H1 (cell line): ENCODE results near the gene DYNAP. TPM values are rescaled to one million over a fixed set of nuclear protein-coding genes. Genes with fewer than 3 reads are reported as not detected.
A peak's percentile ranks its signal among the peaks of the same experiment; 100 is the strongest.

Source experiments
- CTCF ChIA-PET: fragments of 300-600 bp; sonication (Branson Sonifier 250); formaldehyde crosslinking; loops from one replicate; lab custom pipeline; 2021; ENCODE audit not compliant: partially characterized antibody; lab: Charles Lee
- POLR2A ChIA-PET: fragments of 300-600 bp; sonication (Branson Sonifier 250); formaldehyde crosslinking; loops from one replicate; lab custom pipeline; 2021; ENCODE audit warnings: inconsistent platforms; ENCODE audit not compliant: partially characterized antibody; lab: Charles Lee
- DNase-seq, 2 experiments: peaks; one replicate each; pipeline versions ENCODE4 v3.0.0 to v3.0.0-alpha.2; 2010 to 2022; ENCODE audit warnings: low spot score in 2 of 2, low read depth in 1 of 2, mixed read lengths in 1 of 2
- FAIRE-seq: peaks from 2 replicates; lab custom pipeline; 2011; peaks lifted over from hg19 to GRCh38; lab: Jason Lieb, UNC
- H2AFZ ChIP-seq: 2 replicates; pipeline ENCODE4 v1.8.1; 2012; ENCODE audit warnings: low read length, inconsistent platforms
- H2AK5ac ChIP-seq: 2 replicates; pipeline ENCODE4 v1.6.1; 2013; ENCODE audit warnings: low read depth, low read length
- H2BK120ac ChIP-seq: replicated peaks from 2 replicates; pipeline ENCODE3; 2013; ENCODE audit warnings: low read depth, low read length, inconsistent platforms
- H2BK12ac ChIP-seq: 2 replicates; pipeline ENCODE4 v1.6.1; 2013; ENCODE audit warnings: low read depth, low read length
- H2BK15ac ChIP-seq: 2 replicates; pipeline ENCODE4 v1.6.1; 2013; ENCODE audit warnings: low read length
- H2BK20ac ChIP-seq: 2 replicates; pipeline ENCODE4 v1.6.1; 2013; ENCODE audit warnings: low read length
- H2BK5ac ChIP-seq: 2 replicates; pipeline ENCODE4 v1.6.1; 2013; ENCODE audit warnings: low read depth, low read length
- H3K14ac ChIP-seq: 2 replicates; pipeline ENCODE4 v1.6.1; 2013; ENCODE audit warnings: inconsistent platforms; ENCODE audit not compliant: insufficient read length
- H3K18ac ChIP-seq: 2 replicates; pipeline ENCODE4 v1.6.1; 2013; ENCODE audit warnings: low read length; ENCODE audit errors: extremely low read depth
- H3K23ac ChIP-seq: 2 replicates; pipeline ENCODE4 v1.6.1; 2013; ENCODE audit warnings: inconsistent platforms; ENCODE audit not compliant: insufficient read length
- H3K23me2 ChIP-seq: 2 replicates; pipeline ENCODE4 v1.6.1; 2013; ENCODE audit warnings: low read depth, low read length
- H3K27ac ChIP-seq: 2 replicates; pipeline ENCODE4 v1.6.1; 2011; ENCODE audit warnings: low read depth, low read length, inconsistent platforms
- H3K27me3 ChIP-seq, 4 experiments: replicated peaks in 1 of 4; 1 replicate in 1 of 4; 2 replicates in 3 of 4; pipeline versions ENCODE4 v1.6.1 to v1.8.1; 2011 to 2013; ENCODE audit warnings: low read length in 3 of 4, mild to moderate bottlenecking in 3 of 4, inconsistent platforms in 2 of 4, mixed read lengths in 2 of 4, moderate library complexity in 1 of 4; ENCODE audit not compliant: control insufficient read depth in 3 of 4, insufficient read depth in 3 of 4; ENCODE audit errors: extremely low read depth in 1 of 4
- H3K36me3 ChIP-seq, 4 experiments: 2 replicates each; pipeline versions ENCODE4 v1.6.1 to v1.8.1; 2011 to 2013; ENCODE audit warnings: mild to moderate bottlenecking in 4 of 4, low read length in 3 of 4, moderate library complexity in 2 of 4, control low read depth in 1 of 4, inconsistent platforms in 1 of 4; ENCODE audit not compliant: insufficient read depth in 4 of 4, control insufficient read depth in 2 of 4
- H3K4ac ChIP-seq: replicated peaks from 2 replicates; pipeline ENCODE3; 2013; ENCODE audit warnings: low read length, low read depth, mixed read lengths, inconsistent platforms; ENCODE audit not compliant: insufficient read length
- H3K4me1 ChIP-seq, 4 experiments: replicated peaks in 1 of 4; 1 replicate in 1 of 4; 2 replicates in 3 of 4; pipeline versions ENCODE4 v1.6.1 to v1.8.1; 2011 to 2013; ENCODE audit warnings: low read length in 3 of 4, inconsistent platforms in 2 of 4, mixed read lengths in 1 of 4; ENCODE audit not compliant: insufficient read depth in 4 of 4, control insufficient read depth in 3 of 4
- H3K4me2 ChIP-seq, 2 experiments: 2 replicates each; pipeline versions ENCODE4 v1.6.1 to v1.8.1; 2011 to 2013; ENCODE audit warnings: low read depth in 2 of 2, low read length in 2 of 2, control low read depth in 1 of 2, inconsistent platforms in 1 of 2, mild to moderate bottlenecking in 1 of 2; ENCODE audit not compliant: insufficient read depth in 1 of 2
- H3K4me3 ChIP-seq, 4 experiments: fragments of 200-600, 300-600 bp in 1 of 4; sonication (generic), shearing (Covaris generic), sonication (Bioruptor Twin) in 1 of 4; 2 replicates each; pipeline versions ENCODE4 v1.5.1 to v1.8.1; 2011 to 2016; ENCODE audit warnings: low read length in 4 of 4, low read depth in 3 of 4, control low read depth in 2 of 4, inconsistent platforms in 2 of 4, mild to moderate bottlenecking in 2 of 4, mixed read lengths in 1 of 4, moderate library complexity in 1 of 4; ENCODE audit not compliant: insufficient read depth in 2 of 4; ENCODE audit errors: extremely low read depth in 1 of 4
- H3K56ac ChIP-seq: replicated peaks from 2 replicates; pipeline ENCODE3; 2013; ENCODE audit warnings: low read depth, mild to moderate bottlenecking, mixed read lengths, low read length, inconsistent platforms; ENCODE audit not compliant: insufficient read length
- H3K79me1 ChIP-seq: 2 replicates; pipeline ENCODE4 v1.6.1; 2013; ENCODE audit warnings: low read depth, low read length, control low read depth
- H3K79me2 ChIP-seq, 2 experiments: 2 replicates each; pipeline versions ENCODE4 v1.6.1 to v1.8.1; 2012 to 2013; ENCODE audit warnings: low read length in 2 of 2, mild to moderate bottlenecking in 2 of 2, inconsistent platforms in 1 of 2; ENCODE audit not compliant: insufficient read depth in 2 of 2, control insufficient read depth in 1 of 2
- H3K9ac ChIP-seq, 4 experiments: replicated peaks in 1 of 4; 1 replicate in 1 of 4; 2 replicates in 3 of 4; pipeline versions ENCODE4 v1.6.1 to v1.8.1; 2011 to 2013; ENCODE audit warnings: low read depth in 3 of 4, low read length in 3 of 4, control low read depth in 2 of 4, mild to moderate bottlenecking in 2 of 4, moderate library complexity in 2 of 4, inconsistent platforms in 1 of 4; ENCODE audit errors: extremely low read depth in 1 of 4
- H3K9me3 ChIP-seq, 2 experiments: 2 replicates each; pipeline versions ENCODE4 v1.6.1 to v1.8.1; 2012 to 2013; ENCODE audit warnings: mild to moderate bottlenecking in 2 of 2, moderate library complexity in 2 of 2, control low read depth in 1 of 2, inconsistent platforms in 1 of 2, low read depth in 1 of 2, low read length in 1 of 2, mixed read lengths in 1 of 2; ENCODE audit not compliant: insufficient read depth in 2 of 2
- H4K20me1 ChIP-seq, 2 experiments: replicated peaks in 1 of 2; 2 replicates each; pipeline versions ENCODE3 to v1.8.1; 2011 to 2013; ENCODE audit warnings: inconsistent platforms in 2 of 2, low read length in 2 of 2, mild to moderate bottlenecking in 1 of 2; ENCODE audit not compliant: insufficient read depth in 2 of 2, control insufficient read depth in 1 of 2
- H4K5ac ChIP-seq: 2 replicates; pipeline ENCODE4 v1.6.1; 2013; ENCODE audit warnings: low read length, low read depth, mixed read lengths, inconsistent platforms; ENCODE audit not compliant: insufficient read length
- H4K8ac ChIP-seq: 2 replicates; pipeline ENCODE4 v1.8.0; 2013; ENCODE audit warnings: mild to moderate bottlenecking, moderate library complexity, low read length, inconsistent platforms; ENCODE audit not compliant: insufficient read depth; ENCODE audit errors: extremely low read depth
- H4K91ac ChIP-seq: replicated peaks from 2 replicates; pipeline ENCODE3; 2013; ENCODE audit warnings: low read length, mixed read lengths, inconsistent platforms; ENCODE audit not compliant: insufficient read length
- BRCA1 ChIP-seq: IDR thresholded peaks from 2 replicates; pipeline ENCODE4 v1.6.1; 2012; ENCODE audit warnings: low read depth, low read length, improper control_type of control experiment
- JUN ChIP-seq: IDR thresholded peaks from 2 replicates; pipeline ENCODE4 v1.6.1; 2011; ENCODE audit warnings: low read depth, mild to moderate bottlenecking, improper control_type of control experiment, low read length
- KDM4A ChIP-seq: IDR thresholded peaks from one replicate; pipeline ENCODE4 v1.7.1; 2012; ENCODE audit warnings: low read depth, mild to moderate bottlenecking, moderate library complexity, low read length, inconsistent platforms; ENCODE audit not compliant: severe bottlenecking
- WGBS, 2 experiments: shearing (Covaris generic) in 1 of 2; methylation state at CpG; one replicate each; pipeline versions ENCODE4 v1.1.6 to v1.1.7; 2013 to 2015; ENCODE audit warnings: low lambda C conversion rate in 2 of 2, mixed read lengths in 2 of 2, inconsistent platforms in 1 of 2, low coverage in 1 of 2, missing lambda C conversion rate in 1 of 2; ENCODE audit not compliant: insufficient replicate concordance in 2 of 2, insufficient coverage in 1 of 2, insufficient read length in 1 of 2; ENCODE audit errors: extremely low coverage in 1 of 2, missing lambda C conversion rate in 1 of 2; 5-methylcytosine and 5-hydroxymethylcytosine counted together
- polyA plus RNA-seq, 7 experiments: library from polyadenylated mRNA; depleted of rRNA in 3 of 7; stranded (reverse) in 5 of 7; unstranded in 2 of 7; fragments of >200 nt in 5 of 7; fragments of 200-250 nt in 2 of 7; gene quantifications; 1 replicate in 5 of 7; 2 replicates in 1 of 7; 4 replicates in 1 of 7; pipeline versions ENCODE4 v1.2.1 to v1.2.3, GENCODE V29; 2011 to 2013; ENCODE audit warnings: missing spikeins in 2 of 7, mixed read lengths in 2 of 7
- total RNA-seq: library from RNA; stranded (reverse); fragmentation: NEBNext Ultra II Directional; extraction: Animal tissue kit (Norgen Biotek cat#: 25700); gene quantifications from 2 replicates; pipeline ENCODE4 v1.2.1, GENCODE V29; 2021

The DYNAP gene
- total and polyA plus RNA-seq, 2 of the 8 experiments (the other 6 are each of a cell fraction or from before 2014, with no cell fraction given): 0.22 to 1.5 TPM

- H3K23ac ChIP-seq: no peak overlapping the region
- H3K79me1 ChIP-seq: no peaks in the 10 kb centered on the region
- TF ChIP-seq BRCA1 (no peak), JUN (no peak), KDM4A (no peak)
- no peak overlapping the region for H3K4ac ChIP-seq
- no peak overlapping the region for H3K27ac ChIP-seq
- no peaks in the 10 kb centered on the region for H3K36me3 ChIP-seq
- H2BK15ac ChIP-seq: no peak overlapping the region
- H3K14ac ChIP-seq: no peak overlapping the region
- 93% methylated on average over 6 of the region's 6 CpGs; no CpG with 5 or more reads in 1 of the 2 experiments for WGBS, 2 experiments
- peak overlapping the region; percentile 68 for H2BK12ac ChIP-seq
- no peak overlapping the region for H4K5ac ChIP-seq
- ChIA-PET CTCF (interaction anchor here (1.1 to 1.3 kb wide), 2 partner anchors 42 to 160 kb away, joined by 4 read pairs; no protein-coding TSS in a partner anchor), POLR2A (no interaction called here)
- H2BK20ac ChIP-seq: peak overlapping the region; percentile 8; the same call in 1 of the 2 replicates
- H3K9me3 ChIP-seq: no peaks in the 10 kb centered on the region
- H3K56ac ChIP-seq: no peak overlapping the region
- no peak overlapping the region for H3K4me3 ChIP-seq
- no peak overlapping the region for H3K4me2 ChIP-seq
- no peaks in the 10 kb centered on the region for H4K20me1 ChIP-seq
- no peak for FAIRE-seq
- no peak overlapping the region for H2AK5ac ChIP-seq
- H4K91ac ChIP-seq: no peak overlapping the region
- peaks cover 2 to 17% (median 13%) of the 10 kb centered on the region in 4 experiments; a peak in 5 of 7 replicates for H3K4me1 ChIP-seq
- no peak overlapping the region for H3K9ac ChIP-seq
- no peaks in the 10 kb centered on the region for H3K27me3 ChIP-seq
- no peak overlapping the region for H2AFZ ChIP-seq
- no peak for DNase-seq
- no peaks in the 10 kb centered on the region; the same call in 1 of the 2 replicates for H3K23me2 ChIP-seq
- no peak overlapping the region for H2BK5ac ChIP-seq
- no peak overlapping the region for H3K18ac ChIP-seq
- no peaks in the 10 kb centered on the region for H3K79me2 ChIP-seq
- no peak overlapping the region for H2BK120ac ChIP-seq
- no peak overlapping the region for H4K8ac ChIP-seq
Observed at GRCh38 chr18:54604211-54604610, 13.2 kb downstream of the DYNAP start.
